HepG2 (cell line): ENCODE measurements around the gene IMMP1L. TPM values are rescaled to one million over a fixed set of nuclear protein-coding genes. Genes with fewer than 3 reads are reported as not detected.

Experiments used
- ATAC-seq: fragments of 200-7000 bp; cut with Tn5 transposase; 3 replicates; pipeline ENCODE4 v1.9.1; 2020; ENCODE audit warnings: mild to moderate bottlenecking, moderate library complexity
- BruUV-seq: library from RNA; stranded (reverse); fragments of 400-500 nt; replicated peaks from 2 replicates; lab custom pipeline; 2021; lab: Mats Ljungman, UMichigan
- CTCF ChIA-PET: fragments of 300-600 bp; formaldehyde crosslinking; extraction: SDS; loops from one replicate; lab custom pipeline; 2021; ENCODE audit warnings: low total read pairs, inconsistent platforms, low intra/inter-chr PET ratio; lab: Yijun Ruan, JAX
- POLR2A ChIA-PET: fragments of 350-600 bp; sonication (Branson Sonifier 250); formaldehyde crosslinking; loops from one replicate; lab custom pipeline; 2020; ENCODE audit warnings: antibody characterized with exemption, inconsistent platforms; lab: Yijun Ruan, JAX
- DNase-seq: peaks from one replicate; pipeline ENCODE4 v3.0.0-alpha.2; 2015; ENCODE audit warnings: low spot score
- FAIRE-seq: peaks from 3 replicates; lab custom pipeline; 2011; peaks lifted over from hg19 to GRCh38; lab: Jason Lieb, UNC
- H2AFZ ChIP-seq: one replicate; pipeline ENCODE4 v1.6.1; 2011; ENCODE audit warnings: low read length, inconsistent platforms
- H3K27ac ChIP-seq: fragments of 300-600 bp; 3 replicates; pipeline ENCODE4 v1.8.0; 2011; ENCODE audit warnings: mixed run types, mild to moderate bottlenecking, mixed read lengths, low read length, inconsistent platforms; ENCODE audit not compliant: insufficient read depth; ENCODE audit errors: extremely low read length
- H3K27me3 ChIP-seq, 2 experiments: fragments of 200-600 bp in 1 of 2; 2 replicates in 1 of 2; 3 replicates in 1 of 2; pipeline versions ENCODE4 v1.6.0 to v1.8.0; 2011; ENCODE audit warnings: low read length in 2 of 2, mild to moderate bottlenecking in 2 of 2, moderate library complexity in 2 of 2, inconsistent platforms in 1 of 2; ENCODE audit not compliant: insufficient read depth in 2 of 2, control insufficient read depth in 1 of 2
- H3K36me3 ChIP-seq, 2 experiments: fragments of 200-600 bp in 1 of 2; replicated peaks in 1 of 2; 2 replicates in 1 of 2; 3 replicates in 1 of 2; pipeline versions ENCODE4 v1.5.1 to v1.8.0; 2011; ENCODE audit warnings: low read length in 2 of 2, inconsistent platforms in 1 of 2; ENCODE audit not compliant: insufficient read depth in 2 of 2, control insufficient read depth in 1 of 2
- H3K4me1 ChIP-seq: 2 replicates; pipeline ENCODE4 v1.5.1; 2012; ENCODE audit warnings: low read length, inconsistent platforms; ENCODE audit not compliant: insufficient read depth
- H3K4me2 ChIP-seq: 2 replicates; pipeline ENCODE4 v1.6.0; 2011; ENCODE audit warnings: low read depth, low read length, inconsistent platforms
- H3K4me3 ChIP-seq, 3 experiments: fragments of 200-600 bp in 1 of 3; sonication (generic), shearing (Covaris generic) in 1 of 3; replicated peaks in 1 of 3; 2 replicates each; pipeline ENCODE4 v1.5.1; 2011 to 2016; ENCODE audit warnings: low read length in 3 of 3, inconsistent platforms in 2 of 3, low read depth in 2 of 3, mild to moderate bottlenecking in 2 of 3, control low read depth in 1 of 3, mixed read lengths in 1 of 3; ENCODE audit not compliant: insufficient read depth in 1 of 3
- H3K79me2 ChIP-seq: one replicate; pipeline ENCODE4 v1.6.1; 2011; ENCODE audit warnings: low read length, inconsistent platforms; ENCODE audit not compliant: insufficient read depth
- H3K9ac ChIP-seq: 2 replicates; pipeline ENCODE4 v1.6.0; 2011; ENCODE audit warnings: mild to moderate bottlenecking, low read depth, low read length, inconsistent platforms; ENCODE audit not compliant: insufficient read depth
- H3K9me3 ChIP-seq: 2 replicates; pipeline ENCODE4 v1.5.1; 2012; ENCODE audit warnings: mild to moderate bottlenecking, low read length
- H4K20me1 ChIP-seq: 2 replicates; pipeline ENCODE4 v1.6.0; 2011; ENCODE audit warnings: inconsistent platforms, mild to moderate bottlenecking, low read length, moderate library complexity; ENCODE audit not compliant: insufficient read depth
- SP4 ChIP-seq: sonication (generic); formaldehyde crosslinking; IDR thresholded peaks from 2 replicates; pipeline ENCODE4 v1.8.1; 2023; ENCODE audit warnings: mild to moderate bottlenecking, missing genetic modification reagents
- TCF12 ChIP-seq, 2 experiments: fragments of 450-650 bp in 1 of 2; sonication (generic) in 1 of 2; formaldehyde crosslinking in 1 of 2; IDR thresholded peaks; 2 replicates each; pipeline versions ENCODE4 v1.6.1 to v1.8.0; 2017 to 2022; ENCODE audit warnings: antibody characterized with exemption in 1 of 2, mild to moderate bottlenecking in 1 of 2, missing genetic modification reagents in 1 of 2, moderate library complexity in 1 of 2
- ZNF629 ChIP-seq: sonication (generic); formaldehyde crosslinking; conservative IDR thresholded peaks from 2 replicates; pipeline ENCODE4 v1.5.0; 2020; ENCODE audit warnings: missing genetic modification reagents
- WGBS: methylation state at CpG from one replicate; pipeline ENCODE4 v1.1.6; 2017; ENCODE audit warnings: low lambda C conversion rate; 5-methylcytosine and 5-hydroxymethylcytosine counted together
- in situ Hi-C: cut with HindIII; loops from 2 replicates; pipeline ENCODE4 v1.10.0; 2017; ENCODE audit warnings: low pct_unique_long_range_greater_than_20kb; ENCODE audit not compliant: extremely low pct_ligation_motif_present
- intact Hi-C: fragments of 100-400 bp; cut with micrococcal nuclease; formaldehyde crosslinking; loops from one replicate; pipeline ENCODE4 v1.10.0; 2022; ENCODE audit not compliant: unreplicated experiment
- polyA plus RNA-seq, 8 experiments: library from polyadenylated mRNA; depleted of rRNA in 3 of 8; stranded (reverse) in 7 of 8; unstranded in 1 of 8; fragments of >200 nt; fragmentation: Illumina TruSeq in 4 of 8; extraction: Trizol in 4 of 8; gene quantifications; 2 replicates each; pipeline versions ENCODE4 v1.2.1 to v1.2.3, GENCODE V29; 2011 to 2016; ENCODE audit warnings: low read depth in 4 of 8, missing spikeins in 1 of 8, mixed read lengths in 1 of 8; ENCODE audit not compliant: insufficient read depth in 1 of 8
- total RNA-seq, 5 experiments: library from RNA; depleted of rRNA; stranded (reverse); fragments of >200 nt; fragmentation: Illumina TruSeq; extraction: Trizol; gene quantifications; 2 replicates each; pipeline ENCODE4 v1.2.3, GENCODE V29; 2016; ENCODE audit warnings: low read depth in 1 of 5
- TF ChIP-seq, protein P1 (sequence below): sonication (generic); formaldehyde crosslinking; IDR thresholded peaks from 2 replicates; pipeline ENCODE4 v1.4.0; 2020; ENCODE audit warnings: missing genetic modification reagents
- TF ChIP-seq, protein P2 (sequence below): sonication (generic); formaldehyde crosslinking; IDR thresholded peaks from 2 replicates; pipeline ENCODE4 v1.5.1; 2020; ENCODE audit warnings: mild to moderate bottlenecking, missing genetic modification reagents, moderate library complexity
- TF ChIP-seq, protein P3 (sequence below): sonication (generic); formaldehyde crosslinking; IDR thresholded peaks from 2 replicates; pipeline ENCODE4 v1.5.1; 2020; ENCODE audit warnings: mild to moderate bottlenecking, missing genetic modification reagents, moderate library complexity

IMMP1L gene
- total and polyA plus RNA-seq, 2 of the 13 experiments (the other 11 are each of a cell fraction or from before 2014, with no cell fraction given) = 42.4 to 57.9 TPM

DNA sequence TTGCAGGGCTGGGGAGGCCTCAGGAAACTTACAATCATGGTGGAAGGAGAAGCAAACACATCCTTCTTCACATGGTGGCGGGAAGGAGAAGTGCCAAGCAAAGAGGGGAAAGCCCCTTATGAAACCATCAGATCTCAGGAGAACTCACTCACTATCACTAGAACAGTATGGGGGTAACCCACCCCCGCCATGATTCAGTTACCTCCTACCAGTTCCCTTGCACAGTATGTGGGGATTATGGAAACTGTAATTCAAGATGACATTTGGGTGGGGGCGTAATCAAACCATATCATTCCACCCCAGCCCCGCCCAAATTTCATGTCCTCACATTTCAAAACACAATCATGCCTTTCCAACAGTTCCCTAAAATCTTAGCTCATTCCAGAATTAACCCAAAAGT lies 16.2 kb downstream of the IMMP1L start:
- CTCF ChIA-PET = no interaction called here
- Histone ChIP-seq H3K4me1 (no peaks in the 10 kb centered on the region), H3K27me3 (no peaks in the 10 kb centered on the region), H2AFZ (no peak overlapping the region), H3K36me3 (peaks cover 0 to 8% of the 10 kb centered on the region in 2 experiments; a peak in 3 of 5 replicates), H3K4me2 (no peak overlapping the region), H3K9me3 (no peaks in the 10 kb centered on the region), H3K27ac (no peak overlapping the region), H3K4me3 (no peak overlapping the region), H3K9ac (no peak overlapping the region), H4K20me1 (no peaks in the 10 kb centered on the region), H3K79me2 (peaks cover 41% of the 10 kb centered on the region)
- TF ChIP-seq, protein P1, sequence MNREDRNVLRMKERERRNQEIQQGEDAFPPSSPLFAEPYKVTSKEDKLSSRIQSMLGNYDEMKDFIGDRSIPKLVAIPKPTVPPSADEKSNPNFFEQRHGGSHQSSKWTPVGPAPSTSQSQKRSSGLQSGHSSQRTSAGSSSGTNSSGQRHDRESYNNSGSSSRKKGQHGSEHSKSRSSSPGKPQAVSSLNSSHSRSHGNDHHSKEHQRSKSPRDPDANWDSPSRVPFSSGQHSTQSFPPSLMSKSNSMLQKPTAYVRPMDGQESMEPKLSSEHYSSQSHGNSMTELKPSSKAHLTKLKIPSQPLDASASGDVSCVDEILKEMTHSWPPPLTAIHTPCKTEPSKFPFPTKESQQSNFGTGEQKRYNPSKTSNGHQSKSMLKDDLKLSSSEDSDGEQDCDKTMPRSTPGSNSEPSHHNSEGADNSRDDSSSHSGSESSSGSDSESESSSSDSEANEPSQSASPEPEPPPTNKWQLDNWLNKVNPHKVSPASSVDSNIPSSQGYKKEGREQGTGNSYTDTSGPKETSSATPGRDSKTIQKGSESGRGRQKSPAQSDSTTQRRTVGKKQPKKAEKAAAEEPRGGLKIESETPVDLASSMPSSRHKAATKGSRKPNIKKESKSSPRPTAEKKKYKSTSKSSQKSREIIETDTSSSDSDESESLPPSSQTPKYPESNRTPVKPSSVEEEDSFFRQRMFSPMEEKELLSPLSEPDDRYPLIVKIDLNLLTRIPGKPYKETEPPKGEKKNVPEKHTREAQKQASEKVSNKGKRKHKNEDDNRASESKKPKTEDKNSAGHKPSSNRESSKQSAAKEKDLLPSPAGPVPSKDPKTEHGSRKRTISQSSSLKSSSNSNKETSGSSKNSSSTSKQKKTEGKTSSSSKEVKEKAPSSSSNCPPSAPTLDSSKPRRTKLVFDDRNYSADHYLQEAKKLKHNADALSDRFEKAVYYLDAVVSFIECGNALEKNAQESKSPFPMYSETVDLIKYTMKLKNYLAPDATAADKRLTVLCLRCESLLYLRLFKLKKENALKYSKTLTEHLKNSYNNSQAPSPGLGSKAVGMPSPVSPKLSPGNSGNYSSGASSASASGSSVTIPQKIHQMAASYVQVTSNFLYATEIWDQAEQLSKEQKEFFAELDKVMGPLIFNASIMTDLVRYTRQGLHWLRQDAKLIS (CRISPR knock-in tag) = no peak
- TF ChIP-seq, protein P2, sequence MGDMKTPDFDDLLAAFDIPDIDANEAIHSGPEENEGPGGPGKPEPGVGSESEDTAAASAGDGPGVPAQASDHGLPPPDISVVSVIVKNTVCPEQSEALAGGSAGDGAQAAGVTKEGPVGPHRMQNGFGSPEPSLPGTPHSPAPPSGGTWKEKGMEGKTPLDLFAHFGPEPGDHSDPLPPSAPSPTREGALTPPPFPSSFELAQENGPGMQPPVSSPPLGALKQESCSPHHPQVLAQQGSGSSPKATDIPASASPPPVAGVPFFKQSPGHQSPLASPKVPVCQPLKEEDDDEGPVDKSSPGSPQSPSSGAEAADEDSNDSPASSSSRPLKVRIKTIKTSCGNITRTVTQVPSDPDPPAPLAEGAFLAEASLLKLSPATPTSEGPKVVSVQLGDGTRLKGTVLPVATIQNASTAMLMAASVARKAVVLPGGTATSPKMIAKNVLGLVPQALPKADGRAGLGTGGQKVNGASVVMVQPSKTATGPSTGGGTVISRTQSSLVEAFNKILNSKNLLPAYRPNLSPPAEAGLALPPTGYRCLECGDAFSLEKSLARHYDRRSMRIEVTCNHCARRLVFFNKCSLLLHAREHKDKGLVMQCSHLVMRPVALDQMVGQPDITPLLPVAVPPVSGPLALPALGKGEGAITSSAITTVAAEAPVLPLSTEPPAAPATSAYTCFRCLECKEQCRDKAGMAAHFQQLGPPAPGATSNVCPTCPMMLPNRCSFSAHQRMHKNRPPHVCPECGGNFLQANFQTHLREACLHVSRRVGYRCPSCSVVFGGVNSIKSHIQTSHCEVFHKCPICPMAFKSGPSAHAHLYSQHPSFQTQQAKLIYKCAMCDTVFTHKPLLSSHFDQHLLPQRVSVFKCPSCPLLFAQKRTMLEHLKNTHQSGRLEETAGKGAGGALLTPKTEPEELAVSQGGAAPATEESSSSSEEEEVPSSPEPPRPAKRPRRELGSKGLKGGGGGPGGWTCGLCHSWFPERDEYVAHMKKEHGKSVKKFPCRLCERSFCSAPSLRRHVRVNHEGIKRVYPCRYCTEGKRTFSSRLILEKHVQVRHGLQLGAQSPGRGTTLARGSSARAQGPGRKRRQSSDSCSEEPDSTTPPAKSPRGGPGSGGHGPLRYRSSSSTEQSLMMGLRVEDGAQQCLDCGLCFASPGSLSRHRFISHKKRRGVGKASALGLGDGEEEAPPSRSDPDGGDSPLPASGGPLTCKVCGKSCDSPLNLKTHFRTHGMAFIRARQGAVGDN (CRISPR knock-in tag) = no peak
- no peak for TF ChIP-seq TCF12 (IDR thresholded peaks at IDR 0.05)
- TF ChIP-seq TCF12 (CRISPR knock-in tag; IDR thresholded peaks at IDR 0.05) = no peak
- TF ChIP-seq ZNF629 (CRISPR knock-in tag) = no peak
- TF ChIP-seq SP4 (CRISPR knock-in tag) = no peak
- TF ChIP-seq, protein P3, sequence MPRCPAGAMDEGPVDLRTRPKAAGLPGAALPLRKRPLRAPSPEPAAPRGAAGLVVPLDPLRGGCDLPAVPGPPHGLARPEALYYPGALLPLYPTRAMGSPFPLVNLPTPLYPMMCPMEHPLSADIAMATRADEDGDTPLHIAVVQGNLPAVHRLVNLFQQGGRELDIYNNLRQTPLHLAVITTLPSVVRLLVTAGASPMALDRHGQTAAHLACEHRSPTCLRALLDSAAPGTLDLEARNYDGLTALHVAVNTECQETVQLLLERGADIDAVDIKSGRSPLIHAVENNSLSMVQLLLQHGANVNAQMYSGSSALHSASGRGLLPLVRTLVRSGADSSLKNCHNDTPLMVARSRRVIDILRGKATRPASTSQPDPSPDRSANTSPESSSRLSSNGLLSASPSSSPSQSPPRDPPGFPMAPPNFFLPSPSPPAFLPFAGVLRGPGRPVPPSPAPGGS = no peak
- BruUV-seq = no TSS peak
- POLR2A ChIA-PET = no interaction called here
- intact Hi-C loops = no loop called here
- in situ Hi-C loops = no loop called here
- DNase-seq (no peak), FAIRE-seq (no peak), ATAC-seq (no peak)
- WGBS = 97% methylated on average over 4 of the region's 4 CpGs
